Liver (tissue), 9 donors: ENCODE measurements around the gene PTPN20. TPM values are rescaled to one million over a fixed set of nuclear protein-coding genes. Genes with fewer than 3 reads are reported as not detected.
A peak's percentile ranks its signal among the peaks of the same experiment; 100 is the strongest.
"Not testable (repeated sequence)": the region's sequence is repeated elsewhere in the genome, so short reads cannot be mapped to it uniquely, and the experiment has no call there.

Source experiments
- DNase-seq: peaks from one replicate; pipeline ENCODE4 v3.0.0-alpha.2; 2017; ENCODE audit warnings: low spot score
- H3K27ac ChIP-seq, 2 donors: one replicate each; pipeline ENCODE4 v1.7.0; 2013; ENCODE audit warnings: inconsistent platforms in 2 of 2, low read length in 2 of 2, control low read depth in 1 of 2, low read depth in 1 of 2, mild to moderate bottlenecking in 1 of 2
- H3K27me3 ChIP-seq, 4 donors: one replicate each; pipeline versions ENCODE4 v1.6.1 to v1.7.0; 2013; ENCODE audit warnings: low read length in 3 of 4, inconsistent platforms in 1 of 4, mild to moderate bottlenecking in 1 of 4, moderate library complexity in 1 of 4; ENCODE audit not compliant: control insufficient read depth in 4 of 4, insufficient read depth in 4 of 4
- H3K36me3 ChIP-seq, 4 donors: one replicate each; pipeline versions ENCODE4 v1.6.1 to v1.7.0; 2013; ENCODE audit warnings: low read length in 3 of 4, mild to moderate bottlenecking in 3 of 4, low read depth in 1 of 4, moderate library complexity in 1 of 4; ENCODE audit not compliant: control insufficient read depth in 4 of 4, insufficient read depth in 3 of 4
- H3K4me1 ChIP-seq, 4 donors: one replicate each; pipeline versions ENCODE4 v1.6.1 to v1.7.0; 2013; ENCODE audit warnings: low read length in 3 of 4, mild to moderate bottlenecking in 3 of 4, moderate library complexity in 1 of 4; ENCODE audit not compliant: control insufficient read depth in 4 of 4, insufficient read depth in 4 of 4
- H3K4me3 ChIP-seq, 3 donors: one replicate each; pipeline versions ENCODE4 v1.6.1 to v1.7.0; 2013; ENCODE audit warnings: low read length in 3 of 3, control low read depth in 1 of 3, low read depth in 1 of 3, mild to moderate bottlenecking in 1 of 3
- H3K9ac ChIP-seq, 2 donors: one replicate each; pipeline ENCODE4 v1.7.0; 2013; ENCODE audit warnings: low read length in 2 of 2, mild to moderate bottlenecking in 2 of 2, moderate library complexity in 2 of 2, control low read depth in 1 of 2, low read depth in 1 of 2
- H3K9me3 ChIP-seq, 4 donors: one replicate each; pipeline versions ENCODE4 v1.6.1 to v1.7.0; 2013; ENCODE audit warnings: low read length in 3 of 4; ENCODE audit not compliant: control insufficient read depth in 4 of 4
- EGR1 ChIP-seq, 2 donors: IDR thresholded peaks; 2 replicates each; pipeline ENCODE4 v1.6.1; 2016 to 2018; ENCODE audit warnings: antibody characterized with exemption in 2 of 2, low read depth in 2 of 2
- FOXA1 ChIP-seq: IDR thresholded peaks from 2 replicates; pipeline ENCODE4 v1.6.1; 2016; ENCODE audit warnings: antibody characterized with exemption
- FOXA2 ChIP-seq: IDR thresholded peaks from 2 replicates; pipeline ENCODE4 v1.6.1; 2016; ENCODE audit warnings: antibody characterized with exemption
- GABPA ChIP-seq, 2 donors: IDR thresholded peaks in 1 of 2; conservative IDR thresholded peaks in 1 of 2; 2 replicates each; pipeline ENCODE4 v1.6.1; 2016; ENCODE audit warnings: antibody characterized with exemption in 2 of 2, mild to moderate bottlenecking in 1 of 2, moderate library complexity in 1 of 2
- HNF4A ChIP-seq, 2 donors: conservative IDR thresholded peaks; 2 replicates each; pipeline ENCODE4 v1.6.1; 2016; ENCODE audit warnings: antibody characterized with exemption in 2 of 2, mild to moderate bottlenecking in 2 of 2
- HNF4G ChIP-seq: IDR thresholded peaks from 2 replicates; pipeline ENCODE4 v1.6.1; 2016; ENCODE audit warnings: antibody characterized with exemption
- JUND ChIP-seq, 2 donors: IDR thresholded peaks; 2 replicates each; pipeline ENCODE4 v1.6.1; 2016; ENCODE audit warnings: antibody characterized with exemption in 2 of 2
- MAX ChIP-seq: IDR thresholded peaks from 2 replicates; pipeline ENCODE4 v1.6.1; 2016; ENCODE audit warnings: antibody characterized with exemption
- NR2F2 ChIP-seq: IDR thresholded peaks from 2 replicates; pipeline ENCODE4 v1.6.1; 2016; ENCODE audit warnings: antibody characterized with exemption
- RAD21 ChIP-seq, 2 donors: IDR thresholded peaks; 2 replicates each; pipeline ENCODE4 v1.6.1; 2016; ENCODE audit warnings: antibody characterized with exemption in 2 of 2, mild to moderate bottlenecking in 2 of 2
- REST ChIP-seq: IDR thresholded peaks from 2 replicates; pipeline ENCODE4 v1.6.1; 2016; ENCODE audit warnings: antibody characterized with exemption, mild to moderate bottlenecking
- RXRA ChIP-seq, 2 donors: IDR thresholded peaks; 2 replicates each; pipeline ENCODE4 v1.6.1; 2017 to 2018; ENCODE audit warnings: antibody characterized with exemption in 2 of 2, mild to moderate bottlenecking in 1 of 2
- SP1 ChIP-seq: IDR thresholded peaks from 2 replicates; pipeline ENCODE4 v1.6.1; 2018; ENCODE audit warnings: antibody characterized with exemption, mild to moderate bottlenecking
- TAF1 ChIP-seq: conservative IDR thresholded peaks from 2 replicates; pipeline ENCODE4 v1.6.1; 2016; ENCODE audit warnings: antibody characterized with exemption, mild to moderate bottlenecking
- YY1 ChIP-seq: IDR thresholded peaks from 2 replicates; pipeline ENCODE4 v1.6.1; 2016; ENCODE audit warnings: antibody characterized with exemption, mild to moderate bottlenecking
- WGBS: extraction: QIAGEN DNeasy Blood & Tissue Kit; methylation state at CpG from one replicate; pipeline ENCODE4 v1.1.7; 2013; 5-methylcytosine and 5-hydroxymethylcytosine counted together
- polyA plus RNA-seq, 2 donors: library from polyadenylated mRNA; stranded (reverse) in 1 of 2; unstranded in 1 of 2; fragments of 200-250 nt in 1 of 2; fragments of >200 nt in 1 of 2; fragmentation: Nextera tagmentation in 1 of 2; extraction: Ambion mirVana in 1 of 2; gene quantifications; one replicate each; pipeline versions ENCODE4 v1.2.1 to v1.2.3, GENCODE V29; 2013 to 2015
- total RNA-seq, 2 donors: library from RNA; depleted of rRNA; stranded (reverse); fragments of >200 nt; gene quantifications; one replicate each; pipeline ENCODE4 v1.2.3, GENCODE V29; 2014
- TF ChIP-seq, protein P1 (sequence below): fragments of 150-350 bp; IDR thresholded peaks from 2 replicates; pipeline ENCODE4 v1.5.1; 2017; ENCODE audit warnings: improper control_type of control experiment, low read depth, low read length; ENCODE audit not compliant: missing input control
- TF ChIP-seq, protein P2 (sequence below): IDR thresholded peaks from 2 replicates; pipeline ENCODE4 v1.6.1; 2016; ENCODE audit warnings: antibody characterized with exemption
- donor health status: healthy.
- donor health status: healthy.
- donor health status: healthy.
- donor health status: healthy.
- donor health status: healthy.

The PTPN20 gene
- total and polyA plus RNA-seq, 4 donors: 0.28 to 1.4 (median 0.80) TPM

- H3K9me3 ChIP-seq, H3K4me3 ChIP-seq, H3K36me3 ChIP-seq, H3K9ac ChIP-seq, H3K27ac ChIP-seq, DNase-seq, H3K27me3 ChIP-seq, H3K4me1 ChIP-seq: not testable (repeated sequence)
- WGBS: no CpG with 5 or more reads among the region's 10 CpGs
These were observed 76.2 kb downstream of the PTPN20 start for GRCh38 chr10:46987233-46987924.

DNA sequence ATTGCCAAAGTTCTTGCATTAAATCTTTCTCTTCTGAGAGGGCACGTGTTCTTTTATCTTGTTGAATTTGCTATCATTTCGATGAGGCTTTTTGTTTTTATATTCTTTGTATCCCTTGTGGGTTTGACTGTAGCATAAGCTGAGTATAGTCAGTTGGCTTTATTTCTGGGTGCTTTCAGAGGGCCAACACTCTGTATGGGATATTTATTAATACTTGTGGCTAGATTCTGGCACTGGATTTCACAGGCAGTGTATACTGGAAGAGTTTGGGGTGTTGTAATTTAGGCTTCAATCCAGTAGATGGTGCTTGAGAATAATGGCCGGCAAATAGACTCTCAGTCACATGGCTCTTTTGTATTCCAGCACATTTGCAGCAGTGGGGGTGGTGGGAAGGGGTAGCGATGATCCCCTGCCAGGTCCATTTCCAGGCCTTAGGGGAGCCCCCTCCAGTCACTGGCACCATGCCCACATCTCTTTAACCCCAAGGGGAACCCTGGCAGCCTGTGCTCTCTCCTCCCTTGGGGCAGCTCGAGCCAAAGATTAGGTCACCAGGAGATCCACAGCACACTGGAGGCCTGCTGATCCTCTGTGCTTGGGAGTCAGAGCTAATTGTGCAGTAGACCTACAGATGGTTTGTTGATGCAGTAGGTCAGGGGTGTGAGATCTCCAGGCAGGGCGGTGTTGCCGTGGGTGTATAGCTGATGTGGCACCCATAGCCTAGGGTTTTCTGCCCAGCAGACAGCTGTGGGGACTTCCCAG, 81.8 kb downstream of the PTPN20 start:
- TF ChIP-seq RAD21 (IDR thresholded peaks at IDR 0.05): peak; percentile 36 to 62
- TF ChIP-seq, protein P1, sequence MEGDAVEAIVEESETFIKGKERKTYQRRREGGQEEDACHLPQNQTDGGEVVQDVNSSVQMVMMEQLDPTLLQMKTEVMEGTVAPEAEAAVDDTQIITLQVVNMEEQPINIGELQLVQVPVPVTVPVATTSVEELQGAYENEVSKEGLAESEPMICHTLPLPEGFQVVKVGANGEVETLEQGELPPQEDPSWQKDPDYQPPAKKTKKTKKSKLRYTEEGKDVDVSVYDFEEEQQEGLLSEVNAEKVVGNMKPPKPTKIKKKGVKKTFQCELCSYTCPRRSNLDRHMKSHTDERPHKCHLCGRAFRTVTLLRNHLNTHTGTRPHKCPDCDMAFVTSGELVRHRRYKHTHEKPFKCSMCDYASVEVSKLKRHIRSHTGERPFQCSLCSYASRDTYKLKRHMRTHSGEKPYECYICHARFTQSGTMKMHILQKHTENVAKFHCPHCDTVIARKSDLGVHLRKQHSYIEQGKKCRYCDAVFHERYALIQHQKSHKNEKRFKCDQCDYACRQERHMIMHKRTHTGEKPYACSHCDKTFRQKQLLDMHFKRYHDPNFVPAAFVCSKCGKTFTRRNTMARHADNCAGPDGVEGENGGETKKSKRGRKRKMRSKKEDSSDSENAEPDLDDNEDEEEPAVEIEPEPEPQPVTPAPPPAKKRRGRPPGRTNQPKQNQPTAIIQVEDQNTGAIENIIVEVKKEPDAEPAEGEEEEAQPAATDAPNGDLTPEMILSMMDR: peak; percentile 26
- TF ChIP-seq FOXA2: no peak
- Histone ChIP-seq H3K9me3 (peaks cover 0 to 3% (median 0%) of the 10 kb centered on the region in 4 donors), H3K4me1 (no peaks in the 10 kb centered on the region), H3K27ac (no peak overlapping the region), H3K36me3 (no peaks in the 10 kb centered on the region), H3K27me3 (no peaks in the 10 kb centered on the region), H3K9ac (no peak overlapping the region), H3K4me3 (no peak overlapping the region)
- 71% methylated on average over 7 of the region's 7 CpGs for WGBS
- DNase-seq: no peak

GRCh38 chr10:46995234-46995633, 84.0 kb downstream of the PTPN20 start:
- Histone ChIP-seq H3K27me3 (no peaks in the 10 kb centered on the region), H3K36me3 (no peaks in the 10 kb centered on the region), H3K9me3 (peaks cover 0 to 3% (median 0%) of the 10 kb centered on the region in 4 donors), H3K27ac (no peak overlapping the region), H3K4me1 (no peaks in the 10 kb centered on the region), H3K4me3 (no peak overlapping the region), H3K9ac (no peak overlapping the region)
- 61% methylated on average over 2 of the region's 2 CpGs for WGBS
- DNase-seq: no peak
- no peak for TF ChIP-seq NR2F2
- TF ChIP-seq FOXA1: no peak
- no peak for TF ChIP-seq HNF4A (conservative IDR thresholded peaks at IDR 0.05)
- TF ChIP-seq RAD21 (IDR thresholded peaks at IDR 0.05): no peak
- no peak for TF ChIP-seq JUND (IDR thresholded peaks at IDR 0.05)
- TF ChIP-seq RXRA (IDR thresholded peaks at IDR 0.05): no peak
- TF ChIP-seq, protein P2, sequence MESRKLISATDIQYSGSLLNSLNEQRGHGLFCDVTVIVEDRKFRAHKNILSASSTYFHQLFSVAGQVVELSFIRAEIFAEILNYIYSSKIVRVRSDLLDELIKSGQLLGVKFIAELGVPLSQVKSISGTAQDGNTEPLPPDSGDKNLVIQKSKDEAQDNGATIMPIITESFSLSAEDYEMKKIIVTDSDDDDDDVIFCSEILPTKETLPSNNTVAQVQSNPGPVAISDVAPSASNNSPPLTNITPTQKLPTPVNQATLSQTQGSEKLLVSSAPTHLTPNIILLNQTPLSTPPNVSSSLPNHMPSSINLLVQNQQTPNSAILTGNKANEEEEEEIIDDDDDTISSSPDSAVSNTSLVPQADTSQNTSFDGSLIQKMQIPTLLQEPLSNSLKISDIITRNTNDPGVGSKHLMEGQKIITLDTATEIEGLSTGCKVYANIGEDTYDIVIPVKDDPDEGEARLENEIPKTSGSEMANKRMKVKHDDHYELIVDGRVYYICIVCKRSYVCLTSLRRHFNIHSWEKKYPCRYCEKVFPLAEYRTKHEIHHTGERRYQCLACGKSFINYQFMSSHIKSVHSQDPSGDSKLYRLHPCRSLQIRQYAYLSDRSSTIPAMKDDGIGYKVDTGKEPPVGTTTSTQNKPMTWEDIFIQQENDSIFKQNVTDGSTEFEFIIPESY: no peak
- no peak for TF ChIP-seq SP1
- TF ChIP-seq EGR1 (IDR thresholded peaks at IDR 0.05; ENCODE audit: low read depth in 2 of 2): no peak
- no peak for TF ChIP-seq HNF4G
- TF ChIP-seq FOXA2: no peak
- TF ChIP-seq, protein P1: no peak
- no peak for TF ChIP-seq YY1
- no peak for TF ChIP-seq TAF1
- no peak for TF ChIP-seq GABPA (IDR thresholded peaks at IDR 0.05 in 1 of 2, conservative IDR thresholded peaks at IDR 0.05 in 1 of 2)
- no peak for TF ChIP-seq MAX
- TF ChIP-seq REST: no peak
